ENCODE data around the gene CCDC183. TPM values are rescaled to one million over a fixed set of nuclear protein-coding genes. Genes with fewer than 3 reads are reported as not detected.

The CCDC183 gene
- total RNA-seq, 1 experiment from 2014 or later, result 1.1 TPM

DNA sequence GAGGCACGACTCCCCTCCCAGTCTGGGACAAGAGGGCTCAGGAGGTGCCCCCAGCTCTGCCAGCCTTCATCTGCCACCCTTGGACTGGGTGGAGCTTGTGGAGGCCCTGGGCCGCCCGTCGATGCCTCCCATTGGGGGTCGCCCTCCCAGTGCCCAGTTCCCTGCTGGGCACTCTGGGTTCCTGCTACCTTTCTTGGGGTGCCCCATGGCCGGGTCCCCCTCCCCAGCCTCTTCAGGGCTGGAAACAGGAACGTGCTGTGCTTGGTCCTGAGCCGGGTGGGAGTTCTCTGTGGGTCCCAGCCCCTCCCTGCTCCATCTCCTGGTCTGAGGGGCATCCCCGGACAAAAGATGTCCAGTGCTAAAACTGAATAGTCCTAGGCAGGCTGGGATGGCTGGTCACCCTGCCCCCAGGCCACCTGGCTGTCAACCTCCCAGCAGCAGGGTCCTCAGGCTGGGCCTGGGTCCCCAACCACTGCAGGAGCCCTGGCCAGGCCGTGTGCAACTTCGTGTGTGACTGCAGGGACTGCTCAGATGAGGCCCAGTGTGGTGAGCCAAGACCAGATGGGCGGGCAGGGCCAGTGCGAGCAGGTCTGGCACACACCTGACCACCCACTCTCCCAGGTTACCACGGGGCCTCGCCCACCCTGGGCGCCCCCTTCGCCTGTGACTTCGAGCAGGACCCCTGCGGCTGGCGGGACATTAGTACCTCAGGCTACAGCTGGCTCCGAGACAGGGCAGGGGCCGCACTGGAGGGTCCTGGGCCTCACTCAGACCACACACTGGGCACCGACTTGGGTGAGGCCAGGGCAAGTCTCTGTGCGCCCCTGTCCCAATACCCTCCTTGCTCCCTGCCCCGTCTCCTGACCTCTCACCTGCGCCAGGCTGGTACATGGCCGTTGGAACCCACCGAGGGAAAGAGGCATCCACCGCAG, 56.8 kb downstream of the CCDC183 start:
- no peak for DNase-seq

More for the DNA sequence above, 56.8 kb downstream of the CCDC183 start:
- Histone ChIP-seq H3K4me2 (ENCODE audit: insufficient read depth, insufficient read length, low read length) (no peak overlapping the region), H3K27me3 (ENCODE audit: insufficient read depth, low read length) (no peaks in the 10 kb centered on the region), H4K5ac (ENCODE audit: insufficient read length, low read depth, low read length) (no peak overlapping the region), H2BK15ac (ENCODE audit: low read depth, low read length) (no peak overlapping the region), H2BK5ac (ENCODE audit: insufficient read length, low read length) (no peak overlapping the region), H2BK120ac (ENCODE audit: low read depth, low read length, poor library complexity, severe bottlenecking) (no peak overlapping the region), H3K79me2 (ENCODE audit: insufficient read depth, low read length) (no peaks in the 10 kb centered on the region), H4K8ac (replicated peaks; ENCODE audit: insufficient read length, low read depth, low read length) (no peak overlapping the region), H3K27ac (ENCODE audit: insufficient read length, low read depth, low read length) (no peak overlapping the region), H3K9ac (ENCODE audit: extremely low read depth, insufficient read length, low read length) (no peak overlapping the region), H3K18ac (ENCODE audit: insufficient read length, low read depth, low read length) (no peak overlapping the region), H3T11ph (ENCODE audit: low read length) (no peak overlapping the region), H3K9me3 (ENCODE audit: control insufficient read depth, low read depth, low read length) (no peaks in the 10 kb centered on the region), H4K20me1 (ENCODE audit: control insufficient read depth, insufficient read depth, insufficient read length) (no peaks in the 10 kb centered on the region), H3K4me1 (ENCODE audit: insufficient read depth, low read length) (no peaks in the 10 kb centered on the region), H2BK12ac (ENCODE audit: insufficient read length, low read depth, low read length) (no peak overlapping the region), H3K56ac (ENCODE audit: insufficient read length, low read depth, low read length) (no peak overlapping the region), H2AK5ac (ENCODE audit: insufficient read length, low read length) (no peak overlapping the region), H3K79me1 (ENCODE audit: insufficient read depth, low read depth, low read length, poor library complexity, severe bottlenecking) (no peaks in the 10 kb centered on the region), H3K14ac (ENCODE audit: insufficient read depth, low read length) (no peak overlapping the region; the same call in 1 of the 2 replicates), H3K23me2 (ENCODE audit: insufficient read length, low read depth, low read length, poor library complexity, severe bottlenecking) (peaks cover 3% of the 10 kb centered on the region), H2BK20ac (ENCODE audit: low read depth, low read length, poor library complexity, severe bottlenecking) (no peak overlapping the region), H3K4ac (ENCODE audit: low read depth, low read length) (no peak overlapping the region), H2AFZ (ENCODE audit: low read length) (no peak overlapping the region), H4K91ac (ENCODE audit: insufficient read length, low read depth, low read length) (no peak overlapping the region), H3K23ac (ENCODE audit: insufficient read length, low read depth, low read length) (no peak overlapping the region)
- H3K27me3 Mint-ChIP-seq (ENCODE audit: low read depth), result peaks cover 2% of the 10 kb centered on the region
- TF ChIP-seq, protein P1, sequence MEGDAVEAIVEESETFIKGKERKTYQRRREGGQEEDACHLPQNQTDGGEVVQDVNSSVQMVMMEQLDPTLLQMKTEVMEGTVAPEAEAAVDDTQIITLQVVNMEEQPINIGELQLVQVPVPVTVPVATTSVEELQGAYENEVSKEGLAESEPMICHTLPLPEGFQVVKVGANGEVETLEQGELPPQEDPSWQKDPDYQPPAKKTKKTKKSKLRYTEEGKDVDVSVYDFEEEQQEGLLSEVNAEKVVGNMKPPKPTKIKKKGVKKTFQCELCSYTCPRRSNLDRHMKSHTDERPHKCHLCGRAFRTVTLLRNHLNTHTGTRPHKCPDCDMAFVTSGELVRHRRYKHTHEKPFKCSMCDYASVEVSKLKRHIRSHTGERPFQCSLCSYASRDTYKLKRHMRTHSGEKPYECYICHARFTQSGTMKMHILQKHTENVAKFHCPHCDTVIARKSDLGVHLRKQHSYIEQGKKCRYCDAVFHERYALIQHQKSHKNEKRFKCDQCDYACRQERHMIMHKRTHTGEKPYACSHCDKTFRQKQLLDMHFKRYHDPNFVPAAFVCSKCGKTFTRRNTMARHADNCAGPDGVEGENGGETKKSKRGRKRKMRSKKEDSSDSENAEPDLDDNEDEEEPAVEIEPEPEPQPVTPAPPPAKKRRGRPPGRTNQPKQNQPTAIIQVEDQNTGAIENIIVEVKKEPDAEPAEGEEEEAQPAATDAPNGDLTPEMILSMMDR (conservative IDR thresholded peaks at IDR 0.05), result no peak
- H3K4me3 Mint-ChIP-seq, result no peak overlapping the region
- H3K4me1 Mint-ChIP-seq, result peaks cover 2 to 5% of the 10 kb centered on the region in 2 experiments; a peak in 3 of 4 replicates
- no CpG with 5 or more reads among the region's 29 CpGs for WGBS (ENCODE audit: extremely low coverage, insufficient read length, low lambda C conversion rate)
- no peak overlapping the region for H3K27ac Mint-ChIP-seq
- no peaks in the 10 kb centered on the region for H3K9me3 Mint-ChIP-seq
- peaks cover 0 to 12% (median 10%) of the 10 kb centered on the region in 3 experiments; a peak in 4 of 7 replicates for H3K36me3 Mint-ChIP-seq (ENCODE audit: insufficient read depth in 1 of 3, low read depth in 3 of 3)
